B cell (primary cell): ENCODE data around the gene NDFIP1. TPM values are rescaled to one million over a fixed set of nuclear protein-coding genes. Genes with fewer than 3 reads are reported as not detected.

Experiments
- ATAC-seq: fragments of 200-7000 bp; cut with Tn5 transposase; one replicate; pipeline ENCODE4 v1.10.0; 2021; ENCODE audit warnings: low read depth, mild to moderate bottlenecking, moderate number of reproducible peaks, moderate library complexity
- CTCF ChIA-PET: fragments of 350-600 bp; sonication (Branson Sonifier 250); formaldehyde crosslinking; loops from one replicate; lab custom pipeline; 2021; ENCODE audit warnings: antibody characterized with exemption, inconsistent platforms; lab: Charles Lee
- POLR2A ChIA-PET: fragments of 350-600 bp; sonication (Branson Sonifier 250); formaldehyde crosslinking; loops from one replicate; lab custom pipeline; 2021; ENCODE audit warnings: antibody characterized with exemption; lab: Charles Lee
- DNase-seq: peaks from one replicate; pipeline ENCODE4 v3.0.0; 2013
- H2AFZ ChIP-seq: 2 replicates; pipeline ENCODE4 v1.6.1; 2012; ENCODE audit warnings: mild to moderate bottlenecking, low read depth, low read length; ENCODE audit not compliant: insufficient read depth, poor library complexity, severe bottlenecking
- H3K27ac ChIP-seq, 2 donors: 1 replicate in 1 of 2; 2 replicates in 1 of 2; pipeline ENCODE4 v1.5.1; 2012 to 2013; ENCODE audit warnings: low read length in 2 of 2, mild to moderate bottlenecking in 2 of 2, moderate library complexity in 1 of 2
- H3K27me3 ChIP-seq, 4 experiments: fragments of 200-600 bp in 1 of 4; sonication (generic) in 1 of 4; replicated peaks in 1 of 4; 1 replicate in 2 of 4; 2 replicates in 2 of 4; pipeline versions ENCODE4 v1.6.1 to v1.7.0; 2013 to 2016; ENCODE audit warnings: low read length in 3 of 4, mild to moderate bottlenecking in 2 of 4, mixed read lengths in 1 of 4, moderate library complexity in 1 of 4; ENCODE audit not compliant: insufficient read depth in 4 of 4, control insufficient read depth in 3 of 4; ENCODE audit errors: control extremely low read depth in 1 of 4
- H3K36me3 ChIP-seq, 2 experiments: replicated peaks in 1 of 2; 1 replicate in 1 of 2; 2 replicates in 1 of 2; pipeline versions ENCODE4 v1.6.1 to v1.7.1; 2013; ENCODE audit warnings: low read length in 1 of 2; ENCODE audit not compliant: insufficient read depth in 2 of 2, control insufficient read depth in 1 of 2; ENCODE audit errors: control extremely low read depth in 1 of 2, extremely low read depth in 1 of 2
- H3K4me1 ChIP-seq, 2 donors: fragments of 200-600 bp in 1 of 2; sonication (generic) in 1 of 2; 1 replicate in 1 of 2; 2 replicates in 1 of 2; pipeline versions ENCODE4 v1.5.1 to v1.6.1; 2013 to 2017; ENCODE audit warnings: low read length in 2 of 2; ENCODE audit not compliant: control insufficient read depth in 2 of 2, insufficient read depth in 2 of 2
- H3K4me2 ChIP-seq: replicated peaks from 2 replicates; pipeline ENCODE3; 2012; ENCODE audit warnings: mild to moderate bottlenecking, low read depth, low read length; ENCODE audit not compliant: poor library complexity, severe bottlenecking
- H3K4me3 ChIP-seq, 5 experiments: fragments of 200-600 bp in 1 of 5; sonication (generic) in 1 of 5; 1 replicate in 3 of 5; 2 replicates in 2 of 5; pipeline versions ENCODE4 v1.5.1 to v1.7.0; 2011 to 2016; ENCODE audit warnings: low read length in 4 of 5, mild to moderate bottlenecking in 4 of 5, low read depth in 2 of 5, control low read depth in 1 of 5, moderate library complexity in 1 of 5; ENCODE audit not compliant: insufficient read depth in 1 of 5; ENCODE audit errors: control extremely low read depth in 1 of 5, extremely low read depth in 1 of 5
- H3K79me2 ChIP-seq: fragments of 200-600 bp; sonication (generic); one replicate; pipeline ENCODE4 v1.6.0; 2016; ENCODE audit warnings: low read length; ENCODE audit not compliant: control insufficient read depth, insufficient read depth
- H3K9ac ChIP-seq: fragments of 200-600 bp; sonication (generic); 2 replicates; pipeline ENCODE4 v1.6.1; 2017; ENCODE audit warnings: mild to moderate bottlenecking, low read length, moderate library complexity
- H3K9me3 ChIP-seq, 3 donors: one replicate each; pipeline versions ENCODE4 v1.6.1 to v1.7.1; 2013; ENCODE audit warnings: low read length in 2 of 3; ENCODE audit not compliant: control insufficient read depth in 2 of 3, insufficient read depth in 1 of 3; ENCODE audit errors: control extremely low read depth in 1 of 3
- H4K20me1 ChIP-seq: 2 replicates; pipeline ENCODE4 v1.6.0; 2012; ENCODE audit warnings: mild to moderate bottlenecking, low read length; ENCODE audit not compliant: insufficient read depth, control insufficient read depth, poor library complexity, severe bottlenecking
- H3K27ac Mint-ChIP-seq: one replicate; pipeline ENCODE4 v1.8.0; 2021; ENCODE audit warnings: mixed read lengths
- H3K27me3 Mint-ChIP-seq: one replicate; pipeline ENCODE4 v1.8.0; 2021; ENCODE audit warnings: mixed read lengths
- H3K4me1 Mint-ChIP-seq: one replicate; pipeline ENCODE4 v1.8.0; 2021; ENCODE audit warnings: mixed read lengths
- H3K4me3 Mint-ChIP-seq: one replicate; pipeline ENCODE4 v1.8.0; 2021; ENCODE audit warnings: mixed read lengths
- H3K9me3 Mint-ChIP-seq: one replicate; pipeline ENCODE4 v1.8.0; 2022; ENCODE audit warnings: mixed read lengths; ENCODE audit not compliant: insufficient read depth
- EZH2 ChIP-seq: IDR thresholded peaks from 2 replicates; pipeline ENCODE4 v1.6.1; 2012; ENCODE audit warnings: borderline replicate concordance, low read depth, mild to moderate bottlenecking, moderate library complexity, low read length; ENCODE audit not compliant: insufficient read depth, poor library complexity, severe bottlenecking
- WGBS: methylation state at CpG from one replicate; pipeline ENCODE4 v1.1.5; 2013; ENCODE audit warnings: missing lambda C conversion rate; ENCODE audit not compliant: insufficient coverage; 5-methylcytosine and 5-hydroxymethylcytosine counted together
- intact Hi-C: fragments of 100-400 bp; cut with micrococcal nuclease; formaldehyde crosslinking; loops from one replicate; pipeline ENCODE4 v1.10.0; 2022
- polyA plus RNA-seq: library from polyadenylated mRNA; depleted of rRNA; stranded (reverse); fragments of >200 nt; gene quantifications from 2 replicates; pipeline ENCODE4 v1.2.3, GENCODE V29; 2012
- total RNA-seq, 2 donors: library from RNA; stranded (reverse); fragments of 120-200 nt in 1 of 2; gene quantifications; 1 replicate in 1 of 2; 2 replicates in 1 of 2; pipeline versions ENCODE4 v1.2.3 to v1.2.4, GENCODE V29; 2013 to 2022
- TF ChIP-seq, protein P1 (sequence below): fragments of 200-600 bp; IDR thresholded peaks from one replicate; pipeline ENCODE4 v1.8.0; 2022; ENCODE audit warnings: antibody characterized with exemption, mild to moderate bottlenecking

The NDFIP1 gene
- total and polyA plus RNA-seq, 2 donors (not counting 1 experiment from before 2014, with no cell fraction given) = 10.6 to 34.6 TPM

DNA sequence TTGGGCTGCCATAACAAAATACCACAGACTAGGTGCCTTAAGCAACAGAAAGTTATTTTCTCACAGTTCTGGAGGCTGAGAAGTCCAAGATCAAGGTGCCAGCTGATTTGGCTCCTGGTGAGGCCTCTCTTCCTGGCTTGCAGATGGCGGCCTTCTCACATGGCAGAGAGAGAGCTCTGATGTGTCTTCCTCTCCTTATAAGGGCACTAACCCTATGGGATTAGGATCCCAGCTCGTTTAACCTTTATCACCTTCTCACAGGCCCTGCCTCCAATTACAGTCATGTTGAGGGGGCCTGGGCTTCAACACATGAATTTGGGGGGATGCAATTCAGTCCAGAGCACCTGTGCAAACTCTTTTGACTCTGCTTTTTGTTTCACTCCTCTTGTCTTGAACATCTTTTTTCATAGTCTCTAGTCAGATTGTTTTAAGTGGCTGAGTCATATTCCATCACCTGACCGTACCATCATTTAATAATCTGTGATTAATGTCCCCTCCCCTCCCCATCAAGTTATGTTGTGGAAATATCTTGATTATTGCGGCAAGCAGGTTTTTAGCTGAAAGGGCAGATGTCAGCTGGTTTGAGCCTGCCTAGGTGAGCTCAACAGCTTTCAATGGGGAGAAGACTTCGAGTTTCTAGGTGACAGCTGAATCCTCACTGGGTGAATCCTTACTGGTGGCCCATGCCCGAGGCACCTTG lies 61.8 kb downstream of the NDFIP1 start:
- H3K4me1 ChIP-seq = no peaks in the 10 kb centered on the region
- no peak overlapping the region for H3K27ac Mint-ChIP-seq
- no peaks in the 10 kb centered on the region for H3K4me1 Mint-ChIP-seq
- DNase-seq (no peak), ATAC-seq (no peak)
- no peaks in the 10 kb centered on the region for H3K9me3 Mint-ChIP-seq
- no peaks in the 10 kb centered on the region for H3K79me2 ChIP-seq
- H3K4me3 Mint-ChIP-seq = no peak overlapping the region
- no peaks in the 10 kb centered on the region for H4K20me1 ChIP-seq
- 86% methylated on average over 2 of the region's 6 CpGs for WGBS
- peaks cover 17% of the 10 kb centered on the region for H3K27me3 Mint-ChIP-seq
- POLR2A ChIA-PET = no interaction called here
- H3K9ac ChIP-seq = no peak overlapping the region
- H3K9me3 ChIP-seq = no peaks in the 10 kb centered on the region
- H2AFZ ChIP-seq = no peak overlapping the region
- H3K36me3 ChIP-seq = no peaks in the 10 kb centered on the region
- H3K4me3 ChIP-seq = no peak overlapping the region
- no peak overlapping the region for H3K27ac ChIP-seq
- CTCF ChIA-PET = no interaction called here
- peaks cover 0 to 5% (median 0%) of the 10 kb centered on the region in 4 experiments for H3K27me3 ChIP-seq
- H3K4me2 ChIP-seq = no peak overlapping the region
- intact Hi-C loops = no loop called here
- TF ChIP-seq, protein P1, sequence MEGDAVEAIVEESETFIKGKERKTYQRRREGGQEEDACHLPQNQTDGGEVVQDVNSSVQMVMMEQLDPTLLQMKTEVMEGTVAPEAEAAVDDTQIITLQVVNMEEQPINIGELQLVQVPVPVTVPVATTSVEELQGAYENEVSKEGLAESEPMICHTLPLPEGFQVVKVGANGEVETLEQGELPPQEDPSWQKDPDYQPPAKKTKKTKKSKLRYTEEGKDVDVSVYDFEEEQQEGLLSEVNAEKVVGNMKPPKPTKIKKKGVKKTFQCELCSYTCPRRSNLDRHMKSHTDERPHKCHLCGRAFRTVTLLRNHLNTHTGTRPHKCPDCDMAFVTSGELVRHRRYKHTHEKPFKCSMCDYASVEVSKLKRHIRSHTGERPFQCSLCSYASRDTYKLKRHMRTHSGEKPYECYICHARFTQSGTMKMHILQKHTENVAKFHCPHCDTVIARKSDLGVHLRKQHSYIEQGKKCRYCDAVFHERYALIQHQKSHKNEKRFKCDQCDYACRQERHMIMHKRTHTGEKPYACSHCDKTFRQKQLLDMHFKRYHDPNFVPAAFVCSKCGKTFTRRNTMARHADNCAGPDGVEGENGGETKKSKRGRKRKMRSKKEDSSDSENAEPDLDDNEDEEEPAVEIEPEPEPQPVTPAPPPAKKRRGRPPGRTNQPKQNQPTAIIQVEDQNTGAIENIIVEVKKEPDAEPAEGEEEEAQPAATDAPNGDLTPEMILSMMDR = no peak
- TF ChIP-seq EZH2 = no peak

DNA sequence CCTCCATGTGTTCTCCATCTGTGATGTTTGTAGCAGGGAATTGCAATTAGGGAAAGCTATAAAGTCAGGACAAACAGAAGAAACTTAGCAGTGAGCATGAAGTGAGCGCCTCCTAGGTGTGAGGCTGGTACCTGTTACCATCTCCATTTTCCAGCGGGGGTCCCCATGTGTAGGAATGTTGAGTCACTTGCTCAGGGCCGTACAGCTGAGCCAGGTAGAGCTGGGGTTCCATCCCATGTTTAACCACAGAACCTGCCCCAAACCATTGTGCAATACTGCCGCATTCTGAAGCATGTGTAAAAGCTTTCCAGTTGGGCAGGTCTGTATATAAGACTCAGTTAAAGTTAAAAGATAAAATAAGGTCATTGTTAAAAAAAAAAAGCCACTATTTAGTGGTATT lies 62.7 kb downstream of the NDFIP1 start:
- peaks cover 0 to 2% (median 0%) of the 10 kb centered on the region in 4 experiments for H3K27me3 ChIP-seq
- Mint-ChIP-seq H3K9me3 (no peaks in the 10 kb centered on the region), H3K4me3 (no peak overlapping the region), H3K27ac (no peak overlapping the region), H3K27me3 (peaks cover 17% of the 10 kb centered on the region), H3K4me1 (no peaks in the 10 kb centered on the region)
- WGBS = 100% methylated on average over 1 of the region's 4 CpGs
- DNase-seq (no peak), ATAC-seq (no peak)
- ChIA-PET POLR2A (no interaction called here), CTCF (no interaction called here)
- no peaks in the 10 kb centered on the region for H3K4me1 ChIP-seq
- H3K9me3 ChIP-seq = no peaks in the 10 kb centered on the region
- H3K4me2 ChIP-seq = no peak overlapping the region
- H4K20me1 ChIP-seq = no peaks in the 10 kb centered on the region
- no peak overlapping the region for H2AFZ ChIP-seq
- intact Hi-C loops = no loop called here
- no peak for TF ChIP-seq EZH2
- TF ChIP-seq, protein P1 = no peak
- H3K27ac ChIP-seq = no peak overlapping the region
- no peak overlapping the region for H3K9ac ChIP-seq
- H3K79me2 ChIP-seq = no peaks in the 10 kb centered on the region
- no peaks in the 10 kb centered on the region for H3K36me3 ChIP-seq
- H3K4me3 ChIP-seq = no peak overlapping the region
